ENCODE results near the gene ZNF76. TPM values are rescaled to one million over a fixed set of nuclear protein-coding genes. Genes with fewer than 3 reads are reported as not detected.

The ZNF76 gene
- total RNA-seq, 1 donor from 2014 or later = 14.8 TPM

DNA sequence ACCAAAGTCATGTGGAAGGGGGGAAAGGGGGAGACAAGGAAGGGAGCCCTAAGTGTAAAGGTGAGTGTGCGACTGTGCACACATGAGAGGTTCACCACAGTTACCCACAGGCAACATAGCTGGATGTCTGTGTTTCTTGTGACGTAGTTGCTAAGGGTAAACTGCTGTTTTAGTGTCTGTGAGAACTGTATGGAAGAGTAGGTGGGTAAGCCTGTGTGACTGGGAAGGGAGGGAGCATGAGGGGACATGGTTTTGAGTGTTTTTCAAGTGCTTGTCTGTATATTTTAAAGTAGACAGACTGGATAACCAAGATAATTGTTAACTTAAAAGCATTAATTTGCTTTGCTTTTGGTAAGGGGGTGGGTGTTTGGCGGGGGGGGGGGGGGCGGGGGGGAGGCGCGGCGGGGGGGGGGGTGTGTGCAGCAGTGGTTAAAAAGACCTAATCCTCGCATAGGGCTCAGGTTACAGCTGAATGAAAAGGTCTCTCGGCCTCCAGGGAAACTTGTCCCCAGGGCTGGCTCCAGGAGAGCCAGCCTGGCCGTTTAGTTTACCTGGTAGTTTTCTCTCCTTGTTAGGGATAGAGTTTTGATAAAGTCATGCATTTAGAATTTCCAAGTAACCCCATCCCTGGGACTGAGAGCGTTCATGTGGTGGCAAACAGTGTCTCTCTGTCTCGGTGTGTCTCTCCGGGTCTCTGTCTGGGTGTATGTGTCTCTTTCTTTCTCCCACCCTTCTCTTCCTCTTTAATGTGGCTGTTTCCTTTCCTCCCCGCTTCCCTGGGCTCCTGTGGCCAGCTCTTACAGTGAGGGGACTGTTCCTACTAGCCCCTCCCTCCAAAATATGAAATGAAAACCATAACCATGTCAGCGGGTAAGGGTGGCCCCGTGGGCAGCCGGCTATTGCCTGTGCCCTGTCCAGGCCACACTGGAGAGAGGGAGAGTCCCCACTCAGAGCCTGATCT lies 42.4 kb upstream of the ZNF76 start:
- H3K36me3 Mint-ChIP-seq = peaks cover 2% of the 10 kb centered on the region
- peaks cover 74% of the 10 kb centered on the region for H3K4me1 Mint-ChIP-seq
- Histone ChIP-seq H3K79me2 (ENCODE audit: low read depth) (peaks cover 67% of the 10 kb centered on the region), H3F3A (ENCODE audit: low read depth) (peaks cover 54% of the 10 kb centered on the region), H3K27me3 (peaks cover 15% of the 10 kb centered on the region), H3K4me2 (peak overlapping the region; percentile 91), H3K9ac (no peak overlapping the region), H3K27ac (peak overlapping the region; percentile 78), H3K9me3 (ENCODE audit: low read depth) (no peaks in the 10 kb centered on the region), H3K36me3 (no peaks in the 10 kb centered on the region), H3K4me1 (peaks cover 66% of the 10 kb centered on the region), H2AFZ (replicated peaks) (no peak overlapping the region), H3K4me3 (peak overlapping the region; percentile 44), H4K20me1 (ENCODE audit: low read depth) (peaks cover 68% of the 10 kb centered on the region)
- TF ChIP-seq, protein P1, sequence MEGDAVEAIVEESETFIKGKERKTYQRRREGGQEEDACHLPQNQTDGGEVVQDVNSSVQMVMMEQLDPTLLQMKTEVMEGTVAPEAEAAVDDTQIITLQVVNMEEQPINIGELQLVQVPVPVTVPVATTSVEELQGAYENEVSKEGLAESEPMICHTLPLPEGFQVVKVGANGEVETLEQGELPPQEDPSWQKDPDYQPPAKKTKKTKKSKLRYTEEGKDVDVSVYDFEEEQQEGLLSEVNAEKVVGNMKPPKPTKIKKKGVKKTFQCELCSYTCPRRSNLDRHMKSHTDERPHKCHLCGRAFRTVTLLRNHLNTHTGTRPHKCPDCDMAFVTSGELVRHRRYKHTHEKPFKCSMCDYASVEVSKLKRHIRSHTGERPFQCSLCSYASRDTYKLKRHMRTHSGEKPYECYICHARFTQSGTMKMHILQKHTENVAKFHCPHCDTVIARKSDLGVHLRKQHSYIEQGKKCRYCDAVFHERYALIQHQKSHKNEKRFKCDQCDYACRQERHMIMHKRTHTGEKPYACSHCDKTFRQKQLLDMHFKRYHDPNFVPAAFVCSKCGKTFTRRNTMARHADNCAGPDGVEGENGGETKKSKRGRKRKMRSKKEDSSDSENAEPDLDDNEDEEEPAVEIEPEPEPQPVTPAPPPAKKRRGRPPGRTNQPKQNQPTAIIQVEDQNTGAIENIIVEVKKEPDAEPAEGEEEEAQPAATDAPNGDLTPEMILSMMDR (IDR thresholded peaks at IDR 0.05) = no peak
- no peak for TF ChIP-seq EZH2 (IDR thresholded peaks at IDR 0.05)
- TF ChIP-seq EZH2phosphoT487 (IDR thresholded peaks at IDR 0.05) = no peak
- peak overlapping the region; percentile 67 for H3K27ac Mint-ChIP-seq
- peaks cover 7% of the 10 kb centered on the region for H3K27me3 Mint-ChIP-seq (ENCODE audit: insufficient read depth, low read depth)
- peak; percentile 69 for DNase-seq (ENCODE audit: low spot score)
- H3K4me3 Mint-ChIP-seq = peak overlapping the region; percentile 72
- H3K9me3 Mint-ChIP-seq = no peaks in the 10 kb centered on the region

DNA sequence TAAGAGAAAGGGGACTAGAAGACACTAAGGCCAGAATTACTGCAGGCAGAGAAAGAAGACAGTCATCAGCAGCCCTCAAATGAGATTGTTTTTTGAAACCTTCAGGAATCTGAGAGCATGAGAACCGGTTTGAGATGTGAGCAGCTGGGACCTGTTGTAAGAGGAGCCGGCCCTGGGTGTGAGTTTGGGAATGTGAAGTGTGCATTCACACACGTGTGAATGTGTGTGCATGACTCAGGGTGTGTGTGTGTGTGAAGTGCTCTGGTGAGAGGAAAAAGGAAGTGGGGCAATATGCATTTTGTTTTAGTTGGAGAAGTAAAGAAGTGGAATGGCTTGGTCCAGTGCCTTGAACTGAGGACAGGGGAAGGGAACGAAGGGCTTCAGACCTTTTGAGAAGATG lies 41.5 kb upstream of the ZNF76 start:
- Histone ChIP-seq H3K27me3 (peaks cover 6% of the 10 kb centered on the region), H3K27ac (peak overlapping the region; percentile 78), H2AFZ (replicated peaks) (no peak overlapping the region), H3K79me2 (ENCODE audit: low read depth) (peaks cover 67% of the 10 kb centered on the region), H3K4me2 (peak overlapping the region; percentile 91), H3K9ac (no peak overlapping the region), H3K4me3 (peak overlapping the region; percentile 44), H3K9me3 (ENCODE audit: low read depth) (no peaks in the 10 kb centered on the region), H4K20me1 (ENCODE audit: low read depth) (peaks cover 72% of the 10 kb centered on the region), H3K4me1 (peaks cover 62% of the 10 kb centered on the region), H3K36me3 (no peaks in the 10 kb centered on the region), H3F3A (ENCODE audit: low read depth) (peaks cover 51% of the 10 kb centered on the region)
- DNase-seq (ENCODE audit: low spot score) = no peak
- Mint-ChIP-seq H3K36me3 (peaks cover 2% of the 10 kb centered on the region), H3K27ac (peak overlapping the region; percentile 29), H3K9me3 (no peaks in the 10 kb centered on the region), H3K4me3 (peak overlapping the region; percentile 63), H3K27me3 (ENCODE audit: insufficient read depth, low read depth) (peaks cover 7% of the 10 kb centered on the region), H3K4me1 (peaks cover 65% of the 10 kb centered on the region)
- no peak for TF ChIP-seq EZH2phosphoT487 (IDR thresholded peaks at IDR 0.05)
- TF ChIP-seq, protein P1 (IDR thresholded peaks at IDR 0.05) = no peak
- no peak for TF ChIP-seq EZH2 (IDR thresholded peaks at IDR 0.05)

DNA sequence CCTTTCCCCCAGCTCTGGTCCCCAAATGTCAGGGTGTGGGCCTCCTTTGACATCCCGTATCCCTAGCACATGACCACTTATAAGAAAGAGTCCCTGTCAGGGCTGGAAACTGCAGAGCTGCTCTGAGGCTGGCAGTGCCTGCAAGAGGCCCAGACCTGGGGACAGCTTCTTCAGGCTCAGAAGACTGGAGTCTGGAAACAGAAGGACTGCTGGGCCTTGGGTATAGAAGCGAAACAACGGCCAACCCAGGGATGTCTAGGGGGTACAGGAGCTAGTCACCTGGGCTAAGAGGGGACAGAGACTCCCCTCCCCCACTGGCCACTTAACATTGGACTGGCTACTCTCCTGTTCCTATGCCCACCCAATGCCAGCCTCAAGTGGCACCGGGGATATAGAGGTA lies 41.1 kb upstream of the ZNF76 start:
- H4K20me1 ChIP-seq (ENCODE audit: low read depth) = peaks cover 72% of the 10 kb centered on the region
- no peak overlapping the region for H2AFZ ChIP-seq (replicated peaks)
- H3K4me1 Mint-ChIP-seq = peaks cover 62% of the 10 kb centered on the region
- no peaks in the 10 kb centered on the region for H3K9me3 ChIP-seq (ENCODE audit: low read depth)
- H3K9me3 Mint-ChIP-seq = no peaks in the 10 kb centered on the region
- peaks cover 2% of the 10 kb centered on the region for H3K36me3 Mint-ChIP-seq
- peak overlapping the region; percentile 91 for H3K4me2 ChIP-seq
- no peak overlapping the region for H3K27ac Mint-ChIP-seq
- H3K27me3 Mint-ChIP-seq (ENCODE audit: insufficient read depth, low read depth) = peaks cover 5% of the 10 kb centered on the region
- no peak overlapping the region for H3K4me3 Mint-ChIP-seq
- peaks cover 47% of the 10 kb centered on the region for H3F3A ChIP-seq (ENCODE audit: low read depth)
- H3K36me3 ChIP-seq = no peaks in the 10 kb centered on the region
- no peak overlapping the region for H3K9ac ChIP-seq
- peaks cover 3% of the 10 kb centered on the region for H3K27me3 ChIP-seq
- peaks cover 59% of the 10 kb centered on the region for H3K4me1 ChIP-seq
- H3K4me3 ChIP-seq = no peak overlapping the region
- H3K79me2 ChIP-seq (ENCODE audit: low read depth) = peaks cover 67% of the 10 kb centered on the region
- peak overlapping the region; percentile 78 for H3K27ac ChIP-seq
- no peak for TF ChIP-seq EZH2 (IDR thresholded peaks at IDR 0.05)
- TF ChIP-seq EZH2phosphoT487 (IDR thresholded peaks at IDR 0.05) = no peak
- TF ChIP-seq, protein P1 (IDR thresholded peaks at IDR 0.05) = no peak
- no peak for DNase-seq (ENCODE audit: low spot score)

All from neural progenitor cell (in vitro differentiated cells).